Thyroid gland (tissue), 4 donors: ENCODE measurements around the gene PPP4R2. TPM values are rescaled to one million over a fixed set of nuclear protein-coding genes. Genes with fewer than 3 reads are reported as not detected.
A peak's percentile ranks its signal among the peaks of the same experiment; 100 is the strongest.

Source experiments
- DNase-seq, 2 donors: peaks; one replicate each; pipeline ENCODE4 v3.0.0-alpha.2; 2019
- H3K27ac ChIP-seq, 3 donors: fragments of 200-600 bp; sonication (generic); 1 replicate in 2 of 3; 2 replicates in 1 of 3; pipeline ENCODE4 v1.5.1; 2016 to 2019; ENCODE audit warnings: mild to moderate bottlenecking in 1 of 3, moderate library complexity in 1 of 3
- H3K27me3 ChIP-seq: fragments of 200-600 bp; sonication (generic); one replicate; pipeline ENCODE4 v1.5.1; 2019
- H3K36me3 ChIP-seq, 2 donors: fragments of 200-600 bp; sonication (generic); one replicate each; pipeline ENCODE4 v1.5.1; 2016 to 2019
- H3K4me1 ChIP-seq, 2 donors: fragments of 200-600 bp; sonication (generic); one replicate each; pipeline ENCODE4 v1.5.1; 2017 to 2019
- H3K4me3 ChIP-seq, 3 donors: fragments of 200-600 bp; sonication (generic); replicated peaks in 1 of 3; 1 replicate in 2 of 3; 2 replicates in 1 of 3; pipeline ENCODE4 v1.5.1; 2016; ENCODE audit warnings: mild to moderate bottlenecking in 1 of 3
- H3K9me3 ChIP-seq: fragments of 200-600 bp; sonication (generic); one replicate; pipeline ENCODE4 v1.5.1; 2017
- CTCF ChIP-seq, 6 experiments: fragments of 200-600 bp in 3 of 6; fragments of 450-650 bp in 3 of 6; sonication (generic) in 3 of 6; IDR thresholded peaks; one replicate each; pipeline ENCODE4 v1.5.1; 2016 to 2019; ENCODE audit warnings: antibody characterized with exemption in 6 of 6, mild to moderate bottlenecking in 2 of 6, inconsistent platforms in 1 of 6, moderate library complexity in 1 of 6
- POLR2A ChIP-seq, 2 donors: fragments of 450-650 bp; IDR thresholded peaks; one replicate each; pipeline ENCODE4 v1.6.1; 2017; ENCODE audit warnings: antibody characterized with exemption in 2 of 2, mild to moderate bottlenecking in 2 of 2, moderate library complexity in 1 of 2
- WGBS, 2 donors: methylation state at CpG; one replicate each; pipeline ENCODE4 v1.1.5; 2017; 5-methylcytosine and 5-hydroxymethylcytosine counted together
- intact Hi-C: fragments of 100-400 bp; cut with DNase I; formaldehyde crosslinking; loops from one replicate; pipeline ENCODE4 v1.15.1; 2023
- total RNA-seq, 4 donors: library from RNA; depleted of rRNA; stranded (reverse); fragments of >200 nt; gene quantifications; one replicate each; pipeline ENCODE4 v1.2.3, GENCODE V29; 2016

PPP4R2 gene
- total RNA-seq, 4 donors from 2014 or later = 51.5 to 71.3 (median 66.0) TPM

GRCh38 chr3:73086071-73086494, 89.5 kb downstream of the PPP4R2 start:
- Histone ChIP-seq H3K27me3 (no peaks in the 10 kb centered on the region), H3K9me3 (no peaks in the 10 kb centered on the region), H3K36me3 (no peaks in the 10 kb centered on the region), H3K4me3 (no peak overlapping the region), H3K4me1 (no peaks in the 10 kb centered on the region), H3K27ac (no peak overlapping the region)
- WGBS, 2 donors = 22 to 28% methylated on average over 8 of the region's 8 CpGs
- intact Hi-C loops = loop anchor here (10.0 kb wide), 1 partner anchor 231 kb away; no protein-coding TSS in a partner anchor
- DNase-seq = peak; percentile 44 to 53
- peak; percentile 59 to 85 (median 74) for TF ChIP-seq CTCF (IDR thresholded peaks at IDR 0.05)
- no peak for TF ChIP-seq POLR2A (IDR thresholded peaks at IDR 0.05)

GRCh38 chr3:73094129-73094528, 97.5 kb downstream of the PPP4R2 start:
- no peak overlapping the region for H3K4me3 ChIP-seq
- no peak overlapping the region for H3K27ac ChIP-seq
- no peaks in the 10 kb centered on the region for H3K4me1 ChIP-seq
- H3K27me3 ChIP-seq = no peaks in the 10 kb centered on the region
- no peaks in the 10 kb centered on the region for H3K9me3 ChIP-seq
- no peaks in the 10 kb centered on the region for H3K36me3 ChIP-seq
- TF ChIP-seq CTCF (IDR thresholded peaks at IDR 0.05) (no peak), POLR2A (IDR thresholded peaks at IDR 0.05) (no peak)
- intact Hi-C loops = no loop called here
- 75 to 87% methylated on average over 6 of the region's 6 CpGs for WGBS, 2 donors
- DNase-seq = no peak

GRCh38 chr3:73094951-73095350, 98.3 kb downstream of the PPP4R2 start:
- DNase-seq = no peak
- WGBS, 2 donors = 70 to 73% methylated on average over 12 of the region's 12 CpGs
- H3K9me3 ChIP-seq = no peaks in the 10 kb centered on the region
- no peaks in the 10 kb centered on the region for H3K4me1 ChIP-seq
- no peaks in the 10 kb centered on the region for H3K36me3 ChIP-seq
- H3K27me3 ChIP-seq = no peaks in the 10 kb centered on the region
- no peak overlapping the region for H3K4me3 ChIP-seq
- no peak overlapping the region for H3K27ac ChIP-seq
- intact Hi-C loops = no loop called here
- TF ChIP-seq CTCF (IDR thresholded peaks at IDR 0.05) (no peak), POLR2A (IDR thresholded peaks at IDR 0.05) (no peak)

GRCh38 chr3:73096169-73096568, 99.6 kb downstream of the PPP4R2 start:
- 87 to 93% methylated on average over 2 of the region's 2 CpGs for WGBS, 2 donors
- Histone ChIP-seq H3K4me1 (no peaks in the 10 kb centered on the region), H3K9me3 (no peaks in the 10 kb centered on the region), H3K27ac (no peak overlapping the region), H3K36me3 (no peaks in the 10 kb centered on the region), H3K27me3 (no peaks in the 10 kb centered on the region), H3K4me3 (no peak overlapping the region)
- TF ChIP-seq CTCF (IDR thresholded peaks at IDR 0.05) = no peak
- no peak for TF ChIP-seq POLR2A (IDR thresholded peaks at IDR 0.05)
- intact Hi-C loops = no loop called here
- DNase-seq = no peak

GRCh38 chr3:73098026-73098425, 101.4 kb downstream of the PPP4R2 start:
- no peak for DNase-seq
- Histone ChIP-seq H3K4me3 (no peak overlapping the region), H3K27me3 (no peaks in the 10 kb centered on the region), H3K27ac (no peak overlapping the region), H3K9me3 (no peaks in the 10 kb centered on the region), H3K4me1 (no peaks in the 10 kb centered on the region), H3K36me3 (no peaks in the 10 kb centered on the region)
- TF ChIP-seq CTCF (IDR thresholded peaks at IDR 0.05) (no peak), POLR2A (IDR thresholded peaks at IDR 0.05) (no peak)
- WGBS, 2 donors = 80 to 94% methylated on average over 2 of the region's 2 CpGs
- intact Hi-C loops = no loop called here
